GM12874 (cell line): Measurements from ENCODE around the gene ABCB4.

Source experiments
- TF ChIP-seq, protein P1 (sequence below): IDR thresholded peaks from 2 replicates; pipeline ENCODE4 v1.5.1; 2011; ENCODE audit warnings: low read depth, mild to moderate bottlenecking, control low read depth, low read length, moderate library complexity; ENCODE audit not compliant: insufficient read depth

ABCB4 gene

DNA sequence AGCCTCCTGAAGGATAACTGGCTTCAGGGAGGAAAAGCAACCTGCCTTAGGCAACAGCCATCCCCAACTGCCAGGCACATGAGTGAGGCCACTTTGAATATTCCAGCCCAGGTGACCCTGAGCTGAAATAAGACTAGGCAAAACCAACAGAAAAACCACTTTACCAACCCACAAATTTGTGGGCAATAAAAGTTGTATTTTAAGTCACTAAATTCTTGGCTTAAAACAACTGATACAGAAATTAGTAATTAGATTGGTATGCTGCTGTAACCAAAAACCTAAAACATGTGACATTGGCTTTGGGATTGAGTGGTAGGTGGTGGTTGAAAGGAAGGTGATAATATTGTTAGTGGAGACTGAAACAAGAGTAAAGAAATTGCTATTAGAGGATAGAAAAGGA lies 39.9 kb downstream of the ABCB4 start:
- TF ChIP-seq, protein P1, sequence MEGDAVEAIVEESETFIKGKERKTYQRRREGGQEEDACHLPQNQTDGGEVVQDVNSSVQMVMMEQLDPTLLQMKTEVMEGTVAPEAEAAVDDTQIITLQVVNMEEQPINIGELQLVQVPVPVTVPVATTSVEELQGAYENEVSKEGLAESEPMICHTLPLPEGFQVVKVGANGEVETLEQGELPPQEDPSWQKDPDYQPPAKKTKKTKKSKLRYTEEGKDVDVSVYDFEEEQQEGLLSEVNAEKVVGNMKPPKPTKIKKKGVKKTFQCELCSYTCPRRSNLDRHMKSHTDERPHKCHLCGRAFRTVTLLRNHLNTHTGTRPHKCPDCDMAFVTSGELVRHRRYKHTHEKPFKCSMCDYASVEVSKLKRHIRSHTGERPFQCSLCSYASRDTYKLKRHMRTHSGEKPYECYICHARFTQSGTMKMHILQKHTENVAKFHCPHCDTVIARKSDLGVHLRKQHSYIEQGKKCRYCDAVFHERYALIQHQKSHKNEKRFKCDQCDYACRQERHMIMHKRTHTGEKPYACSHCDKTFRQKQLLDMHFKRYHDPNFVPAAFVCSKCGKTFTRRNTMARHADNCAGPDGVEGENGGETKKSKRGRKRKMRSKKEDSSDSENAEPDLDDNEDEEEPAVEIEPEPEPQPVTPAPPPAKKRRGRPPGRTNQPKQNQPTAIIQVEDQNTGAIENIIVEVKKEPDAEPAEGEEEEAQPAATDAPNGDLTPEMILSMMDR: no peak

DNA sequence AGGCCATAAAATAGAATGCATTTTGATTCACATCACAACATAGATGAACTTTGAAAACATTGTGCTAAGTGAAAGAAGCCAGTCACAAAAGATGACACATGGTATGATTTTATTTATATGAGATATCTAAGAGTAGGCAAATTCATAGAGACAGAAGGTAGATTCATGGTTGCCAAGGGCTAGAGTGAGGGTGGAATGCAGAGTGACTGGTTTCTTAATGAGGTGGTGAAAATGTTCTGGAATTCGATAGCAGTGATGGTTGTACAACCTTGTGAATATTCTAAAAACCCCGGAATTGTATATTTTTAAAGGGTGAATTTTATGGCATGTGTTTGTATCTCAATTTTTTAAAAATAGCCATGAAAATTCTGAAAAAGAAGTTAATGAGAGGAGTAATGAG lies 42.9 kb downstream of the ABCB4 start:
- TF ChIP-seq, protein P1: no peak

DNA sequence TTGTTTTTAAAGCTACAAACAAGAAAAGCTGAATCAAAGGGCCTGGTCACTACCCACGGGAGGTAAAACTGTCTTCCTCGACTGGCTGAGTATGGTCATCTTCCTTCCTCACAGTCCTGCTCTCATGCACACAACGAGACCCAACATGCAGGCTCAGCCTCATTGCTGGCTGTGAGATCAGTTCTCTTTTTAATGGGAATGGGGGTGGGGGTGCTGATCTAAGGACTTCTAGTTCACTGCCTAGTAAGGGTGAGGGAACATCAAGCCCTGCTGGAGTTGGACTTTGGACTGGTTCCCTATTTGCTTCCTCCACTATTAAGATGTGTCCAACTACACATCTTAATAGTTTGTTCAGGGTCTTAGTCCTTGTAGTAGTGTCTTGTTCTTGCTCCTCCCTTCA lies 48.2 kb downstream of the ABCB4 start:
- TF ChIP-seq, protein P1: no peak

DNA sequence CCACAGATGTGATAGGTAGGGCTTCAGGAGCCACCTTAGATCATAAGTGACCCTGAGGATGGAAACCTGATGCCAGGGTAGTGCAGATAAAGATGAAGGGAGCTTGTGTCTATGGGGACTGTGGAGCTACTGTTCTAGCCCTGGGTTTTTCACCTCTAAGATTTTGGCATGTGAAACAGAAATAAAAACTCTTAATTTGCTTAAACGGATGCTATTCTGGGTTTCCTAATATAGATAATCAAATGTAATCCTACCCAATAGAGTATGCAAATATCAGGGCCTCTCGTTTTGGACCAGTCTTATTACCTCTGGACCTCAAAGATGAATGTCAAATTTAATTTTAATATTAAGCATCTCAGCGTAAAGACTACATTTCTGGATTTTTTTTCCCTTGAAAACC lies 49.3 kb downstream of the ABCB4 start:
- TF ChIP-seq, protein P1: no peak

DNA sequence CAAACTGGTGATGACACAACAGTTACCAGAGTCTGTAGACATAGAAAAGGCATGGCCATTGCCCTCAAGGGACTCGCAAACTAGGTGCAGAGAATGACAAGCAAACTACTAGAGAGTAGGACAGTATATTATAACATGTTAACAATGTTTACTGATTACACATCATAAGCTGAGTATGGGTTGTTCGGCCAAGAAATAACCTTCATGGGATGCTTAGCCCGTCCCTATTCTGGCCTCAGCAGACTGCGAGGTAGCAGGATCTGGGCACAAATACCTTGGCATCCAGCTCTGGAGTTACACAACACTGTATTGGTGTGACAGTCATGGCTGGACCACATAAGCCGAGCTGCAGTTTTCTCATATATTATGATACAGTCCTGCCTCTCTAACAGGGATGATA lies 51.4 kb downstream of the ABCB4 start:
- TF ChIP-seq, protein P1: no peak

DNA sequence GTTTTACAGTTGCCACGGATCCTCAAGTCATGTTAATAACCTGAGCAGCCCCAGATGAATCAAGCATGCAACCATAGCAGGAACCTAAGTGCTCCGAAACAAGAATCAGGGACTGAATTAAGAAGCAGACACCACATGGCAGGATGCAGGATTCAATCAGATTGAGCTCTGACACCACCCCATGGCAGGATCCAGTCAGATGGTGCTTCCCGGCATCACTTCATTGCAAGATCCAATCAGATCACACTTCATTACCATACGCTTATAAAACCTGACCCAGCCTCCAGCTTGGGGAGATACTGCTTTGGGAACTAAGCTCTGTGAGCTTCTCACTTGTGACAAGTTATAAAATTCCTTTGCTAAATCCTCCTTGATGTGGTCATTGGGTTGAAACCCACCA lies 55.3 kb downstream of the ABCB4 start:
- TF ChIP-seq, protein P1: no peak

DNA sequence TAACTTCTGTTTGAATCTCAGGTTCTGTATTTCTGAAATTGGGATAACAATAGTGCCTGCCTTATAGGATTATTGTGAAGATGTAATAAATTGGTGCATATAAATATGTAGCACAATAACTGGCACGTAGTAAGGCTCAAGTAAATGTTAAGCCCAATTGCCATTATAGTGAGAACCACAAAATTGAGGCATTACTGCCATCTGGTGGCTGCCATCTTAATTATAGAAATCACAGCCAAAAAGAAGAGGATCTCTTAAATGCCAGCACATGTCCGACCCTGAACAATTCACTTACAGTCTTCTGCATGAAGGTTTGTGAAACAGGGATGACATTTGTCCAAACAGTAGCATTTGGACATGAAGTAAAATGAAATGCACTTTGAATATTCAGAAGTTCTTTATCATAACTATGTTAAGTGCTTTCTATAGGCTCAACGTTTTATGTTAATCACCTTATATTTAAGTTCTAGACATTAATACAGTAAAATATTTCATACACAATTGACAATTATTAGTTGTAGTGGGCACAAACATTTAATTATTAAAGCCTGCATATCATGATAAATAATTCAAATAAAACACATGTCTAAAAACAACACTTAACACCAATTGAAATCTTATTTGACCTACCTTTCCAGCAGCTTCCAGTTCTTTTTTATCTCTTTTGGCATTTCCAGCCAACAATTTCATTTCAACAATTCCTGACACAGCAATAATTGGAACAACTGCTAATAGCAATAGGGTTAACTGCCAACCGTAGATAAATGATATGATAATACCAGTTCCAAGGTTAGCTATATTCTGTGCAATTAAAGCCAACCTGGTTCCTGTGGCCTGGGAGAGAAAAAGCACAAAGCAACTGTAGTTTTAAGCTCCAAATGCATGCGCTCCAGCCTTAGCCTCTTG lies 58.5 kb downstream of the ABCB4 start:
- TF ChIP-seq, protein P1: peak; percentile 40; the same call in 1 of the 2 replicates
